Activated naive CD4-positive, alpha-beta T cell treated with anti-CD3 and anti-CD28 coated beads for 36 hours (primary cell): ENCODE data around the gene MYZAP. TPM values are rescaled to one million over a fixed set of nuclear protein-coding genes. Genes with fewer than 3 reads are reported as not detected.

Experiments used
- CTCF ChIA-PET: fragments of 350-600 bp; sonication (Branson Sonifier 250); formaldehyde crosslinking; loops from one replicate; lab custom pipeline; 2021; ENCODE audit warnings: antibody characterized with exemption; lab: Charles Lee
- DNase-seq: peaks from one replicate; pipeline ENCODE4 v3.0.0-alpha.2; 2020
- H3K27ac Mint-ChIP-seq: one replicate; pipeline ENCODE4 v1.8.0; 2021; ENCODE audit warnings: mild to moderate bottlenecking, mixed read lengths
- H3K27me3 Mint-ChIP-seq: one replicate; pipeline ENCODE4 v1.8.0; 2021; ENCODE audit warnings: low read depth, mixed read lengths
- H3K36me3 Mint-ChIP-seq: one replicate; pipeline ENCODE4 v1.8.0; 2021; ENCODE audit warnings: low read depth, mixed read lengths
- H3K4me1 Mint-ChIP-seq: one replicate; pipeline ENCODE4 v1.8.0; 2021; ENCODE audit warnings: low read depth, mixed read lengths
- H3K4me3 Mint-ChIP-seq: one replicate; pipeline ENCODE4 v1.8.0; 2021; ENCODE audit warnings: mild to moderate bottlenecking, moderate library complexity, mixed read lengths
- H3K9me3 Mint-ChIP-seq: one replicate; pipeline ENCODE4 v1.8.0; 2021; ENCODE audit warnings: mixed read lengths
- intact Hi-C: fragments of 100-400 bp; cut with micrococcal nuclease; formaldehyde crosslinking; loops from one replicate; pipeline ENCODE4 v1.15.1; 2023
- total RNA-seq, 2 experiments: library from RNA; stranded (reverse); gene quantifications; one replicate each; pipeline ENCODE4 v1.2.3, GENCODE V29; 2021

The MYZAP gene
- total RNA-seq, 2 experiments from 2014 or later, result 0.38 to 0.40 TPM

DNA sequence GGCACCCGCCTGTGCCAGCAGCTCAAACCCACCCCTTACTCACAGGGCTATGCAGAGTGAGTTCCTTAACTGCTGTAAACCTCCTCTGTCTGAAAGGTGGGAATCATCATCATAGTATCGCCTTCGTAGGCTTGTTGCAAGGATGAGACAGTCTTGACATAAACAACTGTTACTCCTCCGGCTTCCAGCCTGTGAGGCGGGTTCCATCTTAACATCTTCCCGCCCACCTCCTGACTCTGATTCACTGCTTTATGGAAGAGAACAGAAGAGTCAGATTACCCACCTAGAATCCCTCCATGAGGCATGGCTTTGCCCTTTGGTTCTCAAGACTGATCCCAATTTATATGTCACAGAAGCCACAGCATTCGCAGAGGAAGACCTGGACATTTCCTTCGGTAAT, 136.7 kb downstream of the MYZAP start:
- Mint-ChIP-seq H3K4me1 (peaks cover 4% of the 10 kb centered on the region), H3K36me3 (peaks cover 3% of the 10 kb centered on the region), H3K4me3 (no peak overlapping the region), H3K27me3 (no peaks in the 10 kb centered on the region), H3K27ac (no peak overlapping the region), H3K9me3 (no peaks in the 10 kb centered on the region)
- intact Hi-C loops, result no loop called here
- no peak for DNase-seq
- CTCF ChIA-PET, result interaction anchor here (1.3 kb wide), 1 partner anchor 10 kb away, joined by 4 read pairs; no protein-coding TSS in a partner anchor

DNA sequence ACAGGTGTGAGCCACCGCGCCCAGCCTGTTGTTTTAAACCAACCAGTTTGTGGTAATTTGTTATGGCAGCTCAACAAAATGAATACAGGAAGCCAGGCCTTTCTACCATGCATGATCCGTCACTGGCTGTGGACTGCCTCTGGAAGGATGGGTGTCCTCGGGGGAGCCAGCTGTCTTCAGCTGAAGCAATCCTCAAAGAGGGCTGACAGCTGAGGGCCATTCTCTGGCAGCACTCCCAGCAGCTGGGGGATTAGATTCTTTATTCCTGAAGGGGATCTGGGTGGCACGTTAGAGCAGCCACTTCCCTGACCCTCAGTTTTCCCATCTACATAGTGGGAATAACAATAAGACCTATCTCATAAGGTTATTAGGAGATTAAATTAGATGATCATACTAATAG, 139.2 kb downstream of the MYZAP start:
- intact Hi-C loops, result loop anchor here (5.0 kb wide), 1 partner anchor 131 kb away; no protein-coding TSS in a partner anchor
- Mint-ChIP-seq H3K27me3 (no peaks in the 10 kb centered on the region), H3K36me3 (no peaks in the 10 kb centered on the region), H3K4me3 (no peak overlapping the region), H3K9me3 (no peaks in the 10 kb centered on the region), H3K27ac (no peak overlapping the region), H3K4me1 (peaks cover 4% of the 10 kb centered on the region)
- CTCF ChIA-PET, result interaction anchor here (1.0 to 3.4 kb wide), 9 partner anchors 10 to 144 kb away, joined by 3 to 33 read pairs (median 7); no protein-coding TSS in a partner anchor
- no peak for DNase-seq

DNA sequence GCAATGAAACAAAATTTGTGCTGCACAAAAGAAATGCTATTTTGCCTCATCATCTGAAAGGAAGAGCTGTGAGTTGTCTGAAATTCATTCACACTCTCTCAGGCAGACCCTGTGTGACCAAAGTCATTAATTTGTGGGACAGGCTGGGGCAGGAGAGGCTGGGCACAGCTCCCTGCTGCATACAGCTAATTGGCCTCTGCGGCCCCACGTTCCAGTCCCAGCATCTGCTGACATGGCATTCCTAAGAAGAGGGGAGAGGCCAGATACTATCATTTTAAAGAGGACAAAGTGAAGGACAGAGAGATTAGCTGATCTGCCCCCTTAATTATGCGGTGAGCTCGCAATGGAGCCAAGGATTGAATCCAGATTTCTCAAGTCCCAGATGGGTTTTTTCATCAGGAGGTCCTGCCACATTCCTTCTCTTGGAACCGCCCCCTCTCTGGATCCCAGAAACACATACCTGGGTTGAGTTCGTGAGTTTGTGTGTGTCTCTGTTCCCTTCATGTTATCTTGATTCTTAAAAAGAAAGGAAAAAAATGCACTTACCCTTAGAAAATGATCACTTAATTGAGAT, 139.9 kb downstream of the MYZAP start:
- Mint-ChIP-seq H3K27me3 (no peaks in the 10 kb centered on the region), H3K27ac (no peak overlapping the region), H3K4me3 (no peak overlapping the region), H3K4me1 (peaks cover 4% of the 10 kb centered on the region), H3K9me3 (no peaks in the 10 kb centered on the region), H3K36me3 (no peaks in the 10 kb centered on the region)
- DNase-seq, result no peak
- intact Hi-C loops, result loop anchor here (1.0 to 5.0 kb wide), 3 partner anchors 131 to 335 kb away; no protein-coding TSS in a partner anchor
- CTCF ChIA-PET, result interaction anchor here (0.6 to 3.4 kb wide), 15 partner anchors 8 to 945 kb away, joined by 3 to 33 read pairs (median 5); no protein-coding TSS in a partner anchor

DNA sequence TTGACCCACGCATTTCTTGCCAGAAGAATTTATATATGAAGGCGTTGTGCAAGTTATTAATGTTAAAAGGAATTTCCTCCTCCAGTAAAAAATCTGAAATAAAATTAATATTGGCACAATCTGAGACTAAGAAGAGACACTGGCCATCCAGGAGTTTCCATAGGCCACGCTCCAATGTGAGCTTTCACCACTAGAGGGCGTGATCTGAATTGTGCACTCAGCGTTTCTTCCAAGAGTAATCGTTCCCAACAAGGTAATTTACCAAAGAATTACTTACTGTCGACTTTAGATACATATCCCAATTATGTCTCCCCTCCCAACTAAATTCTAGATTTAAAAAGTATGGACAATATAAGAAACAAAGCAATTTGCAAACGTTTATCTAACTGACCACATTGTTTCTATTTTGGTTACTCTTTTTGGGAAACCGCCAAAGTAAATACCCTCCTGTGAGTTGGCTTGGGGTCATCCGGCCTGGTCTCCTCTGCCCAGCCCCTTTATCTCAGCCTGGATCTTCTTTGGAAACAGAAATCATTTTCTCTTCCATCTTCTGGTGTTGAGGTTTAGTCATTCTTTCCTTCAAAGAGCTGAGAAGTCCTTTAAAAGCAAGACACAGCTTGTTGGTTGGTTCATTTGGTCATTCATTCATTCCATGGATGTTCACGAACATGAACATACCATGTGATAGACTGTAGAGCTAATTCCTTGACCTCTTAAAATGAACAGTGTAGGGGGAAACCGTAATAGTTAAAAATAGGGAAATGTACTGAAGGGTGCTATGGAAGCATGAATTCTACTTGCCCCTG, 141.0 kb downstream of the MYZAP start:
- no peak overlapping the region for H3K27ac Mint-ChIP-seq
- CTCF ChIA-PET, result interaction anchor here (0.7 to 3.4 kb wide), 16 partner anchors 9 to 171 kb away, joined by 3 to 33 read pairs (median 5); no protein-coding TSS in a partner anchor
- H3K36me3 Mint-ChIP-seq, result peaks cover 4% of the 10 kb centered on the region
- peak; percentile 69 for DNase-seq
- H3K4me1 Mint-ChIP-seq, result peaks cover 8% of the 10 kb centered on the region
- no peak overlapping the region for H3K4me3 Mint-ChIP-seq
- H3K9me3 Mint-ChIP-seq, result no peaks in the 10 kb centered on the region
- intact Hi-C loops, result loop anchor here (1.0 to 5.0 kb wide), 3 partner anchors 130 to 334 kb away; no protein-coding TSS in a partner anchor
- no peaks in the 10 kb centered on the region for H3K27me3 Mint-ChIP-seq

DNA sequence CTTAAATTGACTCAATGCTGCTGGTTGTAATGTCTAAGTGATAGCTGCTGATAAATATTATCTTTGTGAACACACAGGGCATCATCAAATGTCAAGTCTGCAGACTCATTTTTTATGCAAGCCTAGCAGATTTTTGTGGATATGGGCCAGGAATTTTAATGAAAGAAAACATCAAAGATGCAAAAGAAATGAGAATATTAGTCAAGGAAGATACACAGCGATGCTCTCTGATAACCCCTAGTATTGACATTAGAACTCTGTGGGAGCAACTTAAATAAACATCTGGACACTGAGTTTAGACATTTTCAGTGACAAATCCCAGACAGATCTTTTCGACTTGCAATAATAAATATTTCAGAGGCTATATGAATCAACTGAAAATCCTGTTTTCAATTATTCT, 143.2 kb downstream of the MYZAP start:
- no peak for DNase-seq
- Mint-ChIP-seq H3K36me3 (peaks cover 4% of the 10 kb centered on the region), H3K4me3 (no peak overlapping the region), H3K27ac (no peak overlapping the region), H3K9me3 (no peaks in the 10 kb centered on the region), H3K27me3 (no peaks in the 10 kb centered on the region), H3K4me1 (peaks cover 9% of the 10 kb centered on the region)
- CTCF ChIA-PET, result interaction anchor here (1.0 to 2.0 kb wide), 2 partner anchors 126 to 175 kb away, joined by 3 to 4 read pairs; no protein-coding TSS in a partner anchor
- intact Hi-C loops, result loop anchor here (5.0 kb wide), 1 partner anchor 127 kb away; no protein-coding TSS in a partner anchor

Other genes starting within 250 kb of the MYZAP start
- gene CGNL1, start 215.4 kb upstream of the MYZAP start, total RNA-seq, result not detected
- gene POLR2M, start 114.8 kb downstream of the MYZAP start, total RNA-seq, result 100 to 1,000 TPM; 107 to 114 TPM